Breast epithelium (tissue), 4 donors: ENCODE measurements around the gene SAPCD2. TPM values are rescaled to one million over a fixed set of nuclear protein-coding genes. Genes with fewer than 3 reads are reported as not detected.

Experiments used
- DNase-seq, 2 donors: peaks; one replicate each; pipeline ENCODE4 v3.0.0-alpha.2; 2019; ENCODE audit warnings: low spot score in 2 of 2
- H3K27ac ChIP-seq, 2 donors: fragments of 200-600 bp; sonication (generic) in 1 of 2; one replicate each; pipeline ENCODE4 v1.5.1; 2016 to 2019; ENCODE audit warnings: mild to moderate bottlenecking in 1 of 2
- H3K27me3 ChIP-seq, 2 donors: fragments of 200-600 bp; sonication (generic) in 1 of 2; one replicate each; pipeline versions ENCODE4 v1.5.1 to v1.6.0; 2017 to 2019; ENCODE audit warnings: control low read depth in 1 of 2, mild to moderate bottlenecking in 1 of 2
- H3K36me3 ChIP-seq: fragments of 200-600 bp; one replicate; pipeline ENCODE4 v1.5.1; 2019
- H3K4me1 ChIP-seq, 2 donors: fragments of 200-600 bp; sonication (generic); one replicate each; pipeline ENCODE4 v1.5.1; 2016 to 2019; ENCODE audit warnings: control low read depth in 1 of 2
- H3K4me3 ChIP-seq, 3 donors: fragments of 200-600 bp; sonication (generic); 1 replicate in 2 of 3; 2 replicates in 1 of 3; pipeline ENCODE4 v1.5.1; 2016 to 2019; ENCODE audit warnings: mild to moderate bottlenecking in 3 of 3, moderate library complexity in 2 of 3
- H3K9me3 ChIP-seq, 2 donors: fragments of 200-600 bp; sonication (generic) in 1 of 2; one replicate each; pipeline ENCODE4 v1.5.1; 2016 to 2019; ENCODE audit warnings: control low read depth in 1 of 2
- CTCF ChIP-seq, 3 donors: fragments of 450-650 bp; IDR thresholded peaks; one replicate each; pipeline ENCODE4 v1.5.1; 2016 to 2017; ENCODE audit warnings: antibody characterized with exemption in 3 of 3, mild to moderate bottlenecking in 3 of 3, moderate library complexity in 3 of 3
- POLR2A ChIP-seq: fragments of 450-650 bp; IDR thresholded peaks from one replicate; pipeline ENCODE4 v1.6.1; 2016; ENCODE audit warnings: antibody characterized with exemption, mild to moderate bottlenecking, moderate library complexity
- POLR2AphosphoS5 ChIP-seq, 3 donors: sonication (generic); formaldehyde crosslinking; IDR thresholded peaks; one replicate each; pipeline ENCODE4 v1.6.1; 2017; ENCODE audit warnings: antibody characterized with exemption in 3 of 3
- intact Hi-C: fragments of 100-400 bp; cut with DNase I; formaldehyde crosslinking; loops from one replicate; pipeline ENCODE4 v1.15.1; 2023; ENCODE audit warnings: low total_unique reads
- total RNA-seq, 3 donors: library from RNA; depleted of rRNA; stranded (reverse); fragments of >200 nt; gene quantifications; one replicate each; pipeline ENCODE4 v1.1.0, GENCODE V29; 2016

Gene SAPCD2
- total RNA-seq, 3 donors from 2014 or later, result 0.96 to 2.9 (median 2.8) TPM

GRCh38 chr9:137056739-137057415 lies 13.5 kb downstream of the SAPCD2 start:
- TF ChIP-seq POLR2AphosphoS5 (IDR thresholded peaks at IDR 0.05) (no peak), CTCF (IDR thresholded peaks at IDR 0.05) (no peak), POLR2A (no peak)
- no peak overlapping the region for H3K27ac ChIP-seq
- H3K4me3 ChIP-seq, result no peak overlapping the region
- no peaks in the 10 kb centered on the region for H3K27me3 ChIP-seq
- no peak for DNase-seq
- H3K36me3 ChIP-seq, result no peaks in the 10 kb centered on the region
- H3K9me3 ChIP-seq, result no peaks in the 10 kb centered on the region
- intact Hi-C loops, result no loop called here
- H3K4me1 ChIP-seq, result peaks cover 14 to 18% of the 10 kb centered on the region in 2 donors

DNA sequence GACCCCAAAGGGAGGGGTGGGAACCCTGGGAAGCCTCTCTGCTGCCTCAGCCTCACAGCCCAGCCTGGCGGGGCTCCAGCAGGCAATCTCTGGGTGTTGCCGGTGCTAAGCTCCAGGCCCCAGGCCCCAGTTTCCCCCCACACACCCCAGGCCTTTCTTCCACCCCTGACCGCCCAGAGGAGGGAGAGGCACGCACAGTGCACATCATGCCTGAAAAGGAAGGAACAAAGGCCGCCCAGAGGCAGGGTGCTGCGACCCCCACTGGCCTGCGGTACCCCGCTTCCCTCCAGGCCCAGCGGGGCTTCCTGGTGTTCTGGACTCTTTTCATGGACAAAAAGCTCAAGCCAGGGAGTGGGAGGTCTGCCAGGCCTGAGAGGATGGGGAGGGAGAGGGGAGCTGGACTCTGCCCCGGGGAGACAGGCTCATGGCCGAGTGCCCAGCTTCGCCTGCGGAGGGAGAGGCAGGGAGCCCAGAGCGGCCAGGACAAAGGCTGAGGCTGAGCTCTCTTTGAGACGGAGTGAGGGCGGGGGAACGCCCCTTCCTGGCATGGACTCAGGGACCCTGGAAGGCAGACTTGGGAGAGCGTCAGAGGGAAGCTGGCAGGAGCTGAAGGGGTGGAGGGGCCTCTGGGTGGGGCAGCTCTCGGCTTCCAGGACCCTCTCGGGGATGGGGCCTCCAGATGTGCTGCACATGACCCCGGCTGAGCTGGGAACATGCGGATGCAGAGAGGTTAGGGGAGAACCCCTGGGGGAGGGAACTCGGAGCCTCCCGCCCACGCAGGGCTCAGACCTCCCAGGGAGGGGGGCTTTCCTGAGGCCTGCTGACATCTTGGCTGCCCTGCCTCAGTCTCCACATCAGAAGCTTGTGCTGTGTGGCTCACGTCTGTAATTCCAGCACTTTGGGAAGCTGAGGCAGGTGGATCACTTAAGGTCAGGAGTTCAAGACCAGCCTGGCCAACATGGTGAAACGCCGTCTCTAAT lies 14.7 kb downstream of the SAPCD2 start:
- no peaks in the 10 kb centered on the region for H3K27me3 ChIP-seq
- peaks cover 14 to 18% of the 10 kb centered on the region in 2 donors for H3K4me1 ChIP-seq
- no peaks in the 10 kb centered on the region for H3K36me3 ChIP-seq
- peak overlapping the region; percentile 78 to 84 for H3K27ac ChIP-seq
- TF ChIP-seq POLR2A, result no peak
- no peak for TF ChIP-seq POLR2AphosphoS5 (IDR thresholded peaks at IDR 0.05)
- TF ChIP-seq CTCF (IDR thresholded peaks at IDR 0.05), result no peak
- peak overlapping the region in 1 of 3 donors; percentile 79 for H3K4me3 ChIP-seq
- intact Hi-C loops, result no loop called here
- no peaks in the 10 kb centered on the region for H3K9me3 ChIP-seq
- peak; percentile 78 to 82 for DNase-seq

DNA sequence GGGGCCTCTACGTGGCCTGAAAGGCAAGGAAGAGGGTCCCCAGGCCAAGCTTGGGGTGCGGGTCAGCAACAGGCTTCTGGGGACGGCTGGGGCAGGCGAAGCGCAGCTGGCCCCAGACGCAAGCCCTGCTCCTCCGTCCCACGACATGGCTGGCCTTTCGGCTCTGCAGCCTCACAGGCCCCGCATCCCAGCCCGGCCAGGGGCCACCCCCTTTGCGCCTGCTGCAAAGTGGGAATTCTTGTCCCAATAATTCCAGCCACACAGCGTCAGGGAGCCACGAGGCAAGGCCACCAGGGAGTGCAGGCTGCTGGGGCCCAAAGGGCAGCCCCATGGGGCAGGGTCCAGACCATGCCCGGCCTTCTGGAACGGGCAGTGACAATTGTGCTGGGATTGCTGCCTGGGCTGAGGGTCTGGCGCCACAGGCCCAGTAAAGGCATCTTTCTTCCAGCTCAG lies 15.4 kb downstream of the SAPCD2 start:
- no peaks in the 10 kb centered on the region for H3K27me3 ChIP-seq
- DNase-seq, result no peak
- peak overlapping the region in 2 of 3 donors; percentile 63 to 79 for H3K4me3 ChIP-seq
- TF ChIP-seq POLR2AphosphoS5 (IDR thresholded peaks at IDR 0.05) (no peak), CTCF (IDR thresholded peaks at IDR 0.05) (no peak), POLR2A (no peak)
- peak overlapping the region; percentile 78 to 84 for H3K27ac ChIP-seq
- no peaks in the 10 kb centered on the region for H3K9me3 ChIP-seq
- intact Hi-C loops, result no loop called here
- H3K4me1 ChIP-seq, result peaks cover 14 to 18% of the 10 kb centered on the region in 2 donors
- no peaks in the 10 kb centered on the region for H3K36me3 ChIP-seq

DNA sequence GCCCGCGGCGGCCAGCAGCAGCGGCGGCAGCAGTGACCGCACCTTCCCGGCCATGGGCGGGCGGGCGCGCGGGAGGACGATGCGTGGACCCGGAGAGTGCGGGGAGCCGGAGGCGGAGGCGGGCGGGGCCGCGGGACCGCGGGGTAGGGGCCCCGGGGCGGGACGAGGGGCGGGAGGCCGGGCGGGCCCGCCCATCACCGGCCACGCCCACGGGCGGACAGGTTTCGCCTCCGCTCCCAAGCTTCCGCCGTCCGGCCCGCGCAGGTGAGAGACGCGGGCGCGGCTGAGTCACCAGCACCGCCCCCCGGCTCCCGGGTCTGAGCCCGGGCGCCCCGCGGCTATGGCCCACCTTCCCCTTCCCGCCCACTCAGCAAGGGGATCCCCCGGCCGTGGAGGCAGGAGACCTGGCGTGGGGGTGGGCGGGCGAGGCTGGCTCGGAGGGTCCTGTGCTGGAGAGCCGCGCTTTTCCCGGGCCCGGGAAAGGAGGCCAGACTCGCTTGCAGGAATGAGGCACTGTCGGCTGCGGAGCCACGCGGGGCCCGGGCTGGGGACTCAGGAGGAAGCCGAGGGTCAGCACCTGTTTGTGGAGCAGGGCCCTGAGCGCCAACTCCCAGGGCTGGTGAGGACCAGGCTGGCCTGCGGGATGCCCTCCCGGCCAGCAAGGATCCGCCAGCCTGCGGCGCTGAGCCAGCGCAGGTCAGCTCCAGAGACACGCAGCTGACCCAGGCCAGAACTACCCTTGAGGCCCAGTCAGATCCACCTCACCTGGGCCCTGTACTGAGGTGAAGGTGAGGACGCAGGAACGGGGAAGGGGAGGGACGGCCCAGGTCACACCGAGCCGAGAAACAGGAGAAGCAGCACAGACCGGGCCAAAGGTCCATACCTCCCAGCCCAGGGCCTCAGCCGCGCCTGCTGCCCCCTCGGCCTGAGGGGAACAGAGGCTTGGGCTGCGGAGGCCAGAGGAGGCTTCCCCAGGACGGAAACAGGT lies 16.1 kb downstream of the SAPCD2 start, which contains the start of gene ENTPD2:
ENTPD2 (minus strand) TSS at position 118 of the 988 bp plus-strand sequence; CDS start at position 54, 64 bp downstream.
- Histone ChIP-seq H3K27me3 (peaks cover 0 to 5% of the 10 kb centered on the region in 2 donors), H3K27ac (peak within 1 kb of the TSS; percentile 78 to 84), H3K4me1 (peaks cover 14 to 18% of the 10 kb centered on the region in 2 donors), H3K4me3 (peak within 1 kb of the TSS; percentile 9 to 79 (median 63)), H3K36me3 (no peaks in the 10 kb centered on the region), H3K9me3 (no peaks in the 10 kb centered on the region)
- peak in 1 of 2 donors; percentile 67 for DNase-seq
- TF ChIP-seq CTCF (IDR thresholded peaks at IDR 0.05) (no peak), POLR2A (no peak), POLR2AphosphoS5 (IDR thresholded peaks at IDR 0.05) (peak in 2 of 3 donors; percentile 12 to 25)
- intact Hi-C loops, result no loop called here
